NCI-H128 (cell line): ENCODE measurements around the gene SHMT2.

Experiments
- DNase-seq: peaks from one replicate; lab custom pipeline; 2025; ENCODE audit not compliant: unreplicated experiment; lab: John Stamatoyannopoulos, UW

The SHMT2 gene

DNA sequence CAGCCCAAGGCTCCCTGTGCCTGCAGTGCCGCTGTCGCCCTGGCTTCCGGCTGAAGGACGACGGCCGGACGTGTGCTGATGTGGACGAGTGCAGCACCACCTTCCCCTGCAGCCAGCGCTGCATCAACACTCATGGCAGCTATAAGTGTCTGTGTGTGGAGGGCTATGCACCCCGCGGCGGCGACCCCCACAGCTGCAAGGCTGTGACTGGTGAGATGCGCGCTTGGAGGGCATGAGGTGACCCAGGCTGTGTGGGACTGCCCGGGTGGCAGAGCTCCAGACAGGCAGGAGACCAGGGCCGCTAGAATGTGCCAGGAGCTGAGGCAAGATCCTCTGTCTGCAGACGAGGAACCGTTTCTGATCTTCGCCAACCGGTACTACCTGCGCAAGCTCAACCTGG is 32.6 kb upstream of the SHMT2 start:
- DNase-seq, result no peak

DNA sequence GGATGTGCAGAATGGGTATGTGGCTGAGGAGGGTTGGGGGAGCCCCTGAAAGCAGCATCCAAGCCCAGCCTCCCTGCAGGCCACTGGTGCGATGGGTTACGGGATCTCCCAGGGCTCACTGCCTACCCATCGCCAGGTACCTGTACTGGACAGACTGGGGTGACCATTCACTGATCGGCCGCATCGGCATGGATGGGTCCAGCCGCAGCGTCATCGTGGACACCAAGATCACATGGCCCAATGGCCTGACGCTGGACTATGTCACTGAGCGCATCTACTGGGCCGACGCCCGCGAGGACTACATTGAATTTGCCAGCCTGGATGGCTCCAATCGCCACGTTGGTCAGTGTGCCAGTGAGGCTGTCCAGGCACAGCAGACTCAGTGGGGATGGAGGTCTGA is 31.2 kb upstream of the SHMT2 start:
- DNase-seq, result no peak

DNA sequence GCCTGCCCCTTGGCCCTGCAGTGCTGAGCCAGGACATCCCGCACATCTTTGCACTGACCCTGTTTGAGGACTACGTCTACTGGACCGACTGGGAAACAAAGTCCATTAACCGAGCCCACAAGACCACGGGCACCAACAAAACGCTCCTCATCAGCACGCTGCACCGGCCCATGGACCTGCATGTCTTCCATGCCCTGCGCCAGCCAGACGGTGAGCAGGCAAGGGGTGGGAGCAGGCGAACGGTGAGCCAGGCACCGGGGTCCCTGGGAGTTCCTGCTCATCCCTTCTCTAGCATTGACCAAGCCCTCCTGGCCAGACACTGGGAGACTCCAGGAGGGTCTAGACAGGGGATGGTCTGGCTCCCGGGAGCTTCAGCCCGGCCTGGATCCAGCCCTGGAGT is 30.3 kb upstream of the SHMT2 start:
- no peak for DNase-seq

DNA sequence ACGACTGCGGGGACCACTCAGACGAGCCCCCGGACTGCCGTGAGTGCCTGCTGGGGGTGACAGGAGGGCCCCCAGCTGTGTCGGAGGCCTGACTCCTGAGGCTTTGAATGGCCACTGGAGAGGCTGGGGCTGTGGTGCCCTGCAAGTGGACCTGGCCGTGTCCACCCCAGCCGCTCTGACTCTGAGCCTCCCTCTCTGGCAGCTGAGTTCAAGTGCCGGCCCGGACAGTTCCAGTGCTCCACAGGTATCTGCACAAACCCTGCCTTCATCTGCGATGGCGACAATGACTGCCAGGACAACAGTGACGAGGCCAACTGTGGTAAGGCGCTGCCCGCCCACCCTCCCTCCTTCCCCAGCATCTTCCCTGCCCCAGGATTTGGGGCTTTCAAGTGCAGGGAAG is 29.0 kb upstream of the SHMT2 start:
- DNase-seq, result no peak

DNA sequence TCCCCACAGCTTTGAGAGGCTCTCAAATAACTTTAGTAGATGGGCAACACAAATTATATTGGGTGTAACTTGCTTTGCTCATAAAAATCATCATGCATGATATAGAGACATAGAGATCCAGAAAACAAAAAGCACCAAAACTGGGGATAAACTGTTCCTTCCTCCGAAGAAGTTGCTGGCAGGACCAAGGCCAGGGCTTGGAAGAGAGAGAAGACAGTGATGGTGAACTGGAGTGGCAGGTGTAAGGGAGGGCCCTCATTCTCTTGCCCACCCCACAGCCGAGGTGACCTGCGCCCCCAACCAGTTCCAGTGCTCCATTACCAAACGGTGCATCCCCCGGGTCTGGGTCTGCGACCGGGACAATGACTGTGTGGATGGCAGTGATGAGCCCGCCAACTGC is 28.3 kb upstream of the SHMT2 start:
- no peak for DNase-seq

DNA sequence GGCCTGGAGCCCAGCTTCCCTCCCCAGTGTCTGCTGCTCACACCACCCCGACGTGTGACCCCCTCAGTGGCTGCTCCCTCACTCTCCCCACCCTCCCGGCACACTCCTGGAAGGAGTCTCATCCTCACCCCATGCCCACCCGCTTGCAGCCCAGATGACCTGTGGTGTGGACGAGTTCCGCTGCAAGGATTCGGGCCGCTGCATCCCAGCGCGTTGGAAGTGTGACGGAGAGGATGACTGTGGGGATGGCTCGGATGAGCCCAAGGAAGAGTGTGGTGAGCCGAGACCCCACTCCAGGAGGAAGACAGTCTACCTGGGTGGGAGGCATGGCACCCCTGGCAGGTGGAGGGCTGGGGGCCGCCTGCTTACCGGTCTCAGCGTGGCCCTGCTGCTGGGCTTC is 27.9 kb upstream of the SHMT2 start:
- no peak for DNase-seq

DNA sequence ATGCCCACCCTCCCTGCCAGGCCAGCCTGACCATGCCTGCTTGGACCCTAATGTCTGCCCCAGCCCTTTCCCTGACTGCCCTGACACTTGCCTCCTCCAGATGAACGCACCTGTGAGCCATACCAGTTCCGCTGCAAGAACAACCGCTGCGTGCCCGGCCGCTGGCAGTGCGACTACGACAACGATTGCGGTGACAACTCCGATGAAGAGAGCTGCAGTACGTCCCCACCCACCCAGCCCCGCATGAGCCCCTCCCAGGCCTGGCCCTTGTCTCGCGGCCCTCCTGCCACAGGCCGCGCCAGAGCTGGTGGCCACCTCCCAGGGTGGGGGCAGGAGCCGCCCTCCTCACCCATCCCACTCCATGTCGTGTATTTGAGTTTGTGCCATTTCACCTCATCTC is 27.2 kb upstream of the SHMT2 start:
- DNase-seq, result no peak

DNA sequence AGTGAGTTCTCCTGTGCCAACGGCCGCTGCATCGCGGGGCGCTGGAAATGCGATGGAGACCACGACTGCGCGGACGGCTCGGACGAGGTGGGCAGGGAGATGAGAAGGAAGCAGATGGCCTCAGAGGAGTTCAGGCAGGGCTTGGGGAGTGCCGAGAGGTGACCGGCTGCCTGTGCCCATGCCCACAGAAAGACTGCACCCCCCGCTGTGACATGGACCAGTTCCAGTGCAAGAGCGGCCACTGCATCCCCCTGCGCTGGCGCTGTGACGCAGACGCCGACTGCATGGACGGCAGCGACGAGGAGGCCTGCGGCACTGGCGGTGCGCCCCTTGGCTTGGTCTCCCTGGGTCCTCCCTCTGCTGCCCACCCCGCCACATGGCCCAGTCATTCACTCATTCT is 26.3 kb upstream of the SHMT2 start:
- no peak for DNase-seq

DNA sequence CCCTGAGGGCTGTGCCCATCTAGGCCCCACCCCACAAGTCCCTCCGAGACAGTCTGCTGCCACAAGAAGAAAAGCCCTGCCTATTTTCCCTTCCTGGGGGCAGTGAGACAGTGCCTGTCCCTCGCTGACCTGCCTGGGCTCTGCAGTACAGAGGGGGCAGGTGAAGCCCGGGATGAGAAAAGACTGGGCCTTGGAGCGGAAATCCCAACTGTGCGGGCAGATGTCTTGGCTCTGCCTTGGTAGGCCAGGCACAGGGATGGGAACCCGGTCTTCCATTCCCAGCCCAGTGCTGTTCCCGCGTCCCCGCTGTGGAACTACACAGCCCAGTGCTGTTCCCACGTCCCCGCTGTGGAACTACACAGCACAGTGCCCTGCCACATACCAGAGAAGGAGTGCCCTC is 25.7 kb upstream of the SHMT2 start:
- DNase-seq, result no peak

DNA sequence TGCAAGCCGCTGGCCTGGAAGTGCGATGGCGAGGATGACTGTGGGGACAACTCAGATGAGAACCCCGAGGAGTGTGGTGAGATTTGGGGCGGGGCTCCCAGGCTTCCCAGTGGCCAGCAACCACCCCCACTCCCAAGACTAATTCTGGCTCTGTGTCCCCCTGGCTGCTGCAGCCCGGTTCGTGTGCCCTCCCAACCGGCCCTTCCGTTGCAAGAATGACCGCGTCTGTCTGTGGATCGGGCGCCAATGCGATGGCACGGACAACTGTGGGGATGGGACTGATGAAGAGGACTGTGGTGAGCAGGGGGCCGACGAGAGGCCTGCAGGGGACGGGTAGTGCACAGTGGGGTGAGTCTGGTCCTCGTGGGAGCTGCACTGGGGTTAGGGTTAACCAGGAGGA is 25.1 kb upstream of the SHMT2 start:
- DNase-seq, result no peak

DNA sequence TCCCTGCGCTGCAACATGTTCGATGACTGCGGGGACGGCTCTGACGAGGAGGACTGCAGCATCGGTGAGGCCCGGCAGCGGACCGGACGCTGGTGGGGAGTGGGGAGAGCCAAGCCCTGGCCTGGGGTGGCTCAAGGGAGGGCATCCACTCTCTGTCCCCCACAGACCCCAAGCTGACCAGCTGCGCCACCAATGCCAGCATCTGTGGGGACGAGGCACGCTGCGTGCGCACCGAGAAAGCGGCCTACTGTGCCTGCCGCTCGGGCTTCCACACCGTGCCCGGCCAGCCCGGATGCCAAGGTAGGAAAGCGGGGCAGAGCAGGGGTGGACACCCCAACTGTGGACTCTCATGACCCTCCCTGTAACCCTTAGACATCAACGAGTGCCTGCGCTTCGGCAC is 24.3 kb upstream of the SHMT2 start:
- DNase-seq, result no peak

DNA sequence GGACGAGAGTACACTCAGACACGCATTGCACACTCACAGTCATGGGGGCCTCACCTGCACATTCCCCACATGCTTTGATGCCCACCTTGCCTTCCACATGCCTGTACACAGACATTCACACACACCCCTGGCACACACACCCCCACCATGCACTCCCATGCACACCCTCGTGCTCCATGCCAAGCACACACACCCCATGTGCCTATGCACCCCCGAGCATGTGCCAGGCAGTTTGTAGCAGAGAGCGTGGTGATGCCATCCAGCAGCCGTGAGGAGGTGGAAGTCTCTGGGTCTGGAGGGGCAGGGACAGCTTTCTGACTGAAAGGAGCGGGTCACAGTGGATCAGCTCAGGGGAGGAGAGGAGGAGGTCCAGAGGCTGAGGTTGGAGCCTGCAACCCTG is 23.6 kb upstream of the SHMT2 start:
- DNase-seq, result no peak

DNA sequence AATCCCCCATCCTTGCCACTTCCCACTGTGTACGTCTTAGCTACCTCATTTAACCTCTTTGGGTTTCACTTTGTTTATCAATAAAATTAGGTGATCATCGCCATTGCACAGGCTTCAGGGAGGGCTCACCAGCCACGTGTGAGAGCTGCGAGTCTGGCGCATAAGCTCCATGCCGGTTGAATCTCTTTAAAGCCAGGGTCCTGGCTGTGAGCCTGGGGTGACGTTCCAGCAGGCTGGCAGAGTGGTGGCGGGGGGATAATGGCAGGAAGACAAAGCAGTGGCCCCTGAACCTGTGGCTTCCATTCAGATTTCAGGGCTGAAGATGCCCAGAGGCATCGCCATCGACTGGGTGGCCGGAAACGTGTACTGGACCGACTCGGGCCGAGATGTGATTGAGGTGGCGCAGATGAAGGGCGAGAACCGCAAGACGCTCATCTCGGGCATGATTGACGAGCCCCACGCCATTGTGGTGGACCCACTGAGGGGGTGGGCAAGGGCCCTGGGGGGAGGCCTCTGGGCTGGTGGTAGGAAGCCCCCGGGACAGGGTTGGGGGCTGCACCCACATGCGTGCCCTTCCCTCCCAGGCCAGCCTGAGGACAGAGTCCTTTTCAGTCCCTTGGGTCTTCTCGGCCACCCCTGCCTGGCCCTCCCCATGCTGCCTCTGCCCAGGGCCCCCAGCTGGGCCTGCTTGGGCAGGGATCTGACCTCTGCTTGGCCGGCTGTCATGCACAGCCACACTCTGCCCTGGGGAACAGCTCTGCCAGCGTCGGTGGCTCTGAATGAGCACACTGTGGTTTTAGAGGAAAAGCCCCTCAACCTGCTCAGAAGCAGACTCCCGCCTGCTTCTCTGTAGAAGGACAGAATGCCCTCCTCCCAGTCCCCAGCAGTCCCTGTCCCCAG is 21.5 kb upstream of the SHMT2 start:
- no peak for DNase-seq

DNA sequence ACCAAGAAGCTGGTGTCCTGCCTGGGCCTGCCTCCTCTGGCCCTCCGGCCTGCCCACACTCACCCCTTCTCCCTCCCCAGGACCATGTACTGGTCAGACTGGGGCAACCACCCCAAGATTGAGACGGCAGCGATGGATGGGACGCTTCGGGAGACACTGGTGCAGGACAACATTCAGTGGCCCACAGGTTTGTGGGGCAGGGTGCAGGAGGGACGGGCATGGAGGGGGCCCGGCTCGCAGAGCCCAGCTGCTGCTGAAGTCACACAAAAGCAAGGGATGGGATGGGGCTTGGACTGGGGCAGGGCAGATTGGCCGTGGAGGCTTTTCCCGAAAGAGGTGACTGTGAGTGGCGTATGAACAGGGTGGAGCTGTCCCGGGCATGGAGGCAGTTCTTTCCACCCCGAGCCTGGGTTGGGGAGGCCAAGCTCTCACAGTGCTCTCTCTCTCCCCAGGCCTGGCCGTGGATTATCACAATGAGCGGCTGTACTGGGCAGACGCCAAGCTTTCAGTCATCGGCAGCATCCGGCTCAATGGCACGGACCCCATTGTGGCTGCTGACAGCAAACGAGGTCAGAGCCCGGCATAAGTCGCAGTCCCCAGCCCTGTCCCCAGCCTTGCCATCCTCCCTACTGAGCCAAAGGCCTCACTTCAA is 20.8 kb upstream of the SHMT2 start:
- no peak for DNase-seq

DNA sequence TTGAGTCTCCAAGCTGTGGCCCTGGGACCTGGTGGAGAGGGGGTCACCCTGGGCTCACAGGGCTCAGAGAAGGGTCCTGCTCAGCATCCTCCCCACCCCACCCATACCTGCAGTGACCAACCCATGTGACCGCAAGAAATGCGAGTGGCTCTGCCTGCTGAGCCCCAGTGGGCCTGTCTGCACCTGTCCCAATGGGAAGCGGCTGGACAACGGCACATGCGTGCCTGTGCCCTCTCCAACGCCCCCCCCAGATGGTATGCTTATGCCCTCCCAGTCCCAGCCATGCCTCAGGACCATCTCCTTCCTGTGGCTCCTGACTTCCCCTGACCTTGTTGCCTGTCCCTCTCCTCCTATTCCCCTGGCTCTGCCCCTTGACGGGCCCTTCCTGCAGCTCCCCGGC is 19.6 kb upstream of the SHMT2 start:
- DNase-seq, result no peak

DNA sequence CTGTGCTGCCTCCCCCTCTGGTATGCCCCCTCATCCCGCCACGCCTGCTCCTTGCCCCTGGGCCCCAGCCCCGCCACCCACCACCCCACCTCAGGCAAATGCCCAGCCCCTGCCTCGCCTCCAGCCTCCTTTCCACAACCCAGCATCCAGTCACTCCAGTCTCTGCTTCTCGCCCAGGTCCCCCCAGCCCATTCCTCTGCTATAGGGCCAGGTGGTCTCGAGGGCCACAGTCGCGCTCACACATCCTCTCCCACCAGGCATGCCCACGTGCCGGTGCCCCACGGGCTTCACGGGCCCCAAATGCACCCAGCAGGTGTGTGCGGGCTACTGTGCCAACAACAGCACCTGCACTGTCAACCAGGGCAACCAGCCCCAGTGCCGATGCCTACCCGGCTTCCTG is 19.1 kb upstream of the SHMT2 start:
- DNase-seq, result no peak

DNA sequence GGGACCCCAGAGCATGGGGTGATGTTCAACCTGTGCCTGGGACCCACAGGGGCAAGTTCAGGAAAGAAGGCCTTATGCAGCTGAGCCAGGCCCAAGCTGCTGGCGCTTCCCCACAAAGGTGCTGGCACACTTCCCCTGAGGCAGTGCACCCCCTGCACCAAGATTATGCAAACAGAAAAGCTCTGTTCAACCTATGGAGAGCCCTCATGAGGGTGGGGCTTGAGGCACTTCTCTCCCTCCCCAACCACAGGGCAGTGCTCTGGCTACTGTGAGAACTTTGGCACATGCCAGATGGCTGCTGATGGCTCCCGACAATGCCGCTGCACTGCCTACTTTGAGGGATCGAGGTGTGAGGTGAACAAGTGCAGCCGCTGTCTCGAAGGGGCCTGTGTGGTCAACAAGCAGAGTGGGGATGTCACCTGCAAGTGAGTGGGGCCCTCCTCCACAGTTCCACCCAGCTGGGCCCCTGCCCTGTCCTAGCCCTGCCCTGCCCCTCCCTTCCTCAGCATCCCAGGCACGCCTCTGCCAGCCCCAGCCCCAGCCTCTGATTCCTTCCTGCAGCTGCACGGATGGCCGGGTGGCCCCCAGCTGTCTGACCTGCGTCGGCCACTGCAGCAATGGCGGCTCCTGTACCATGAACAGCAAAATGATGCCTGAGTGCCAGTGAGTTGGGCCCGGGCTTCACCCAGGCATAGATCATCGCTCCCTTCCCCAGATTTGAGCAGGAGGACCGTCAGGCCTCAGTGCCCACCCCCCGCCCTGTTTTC is 18.4 kb upstream of the SHMT2 start:
- no peak for DNase-seq

DNA sequence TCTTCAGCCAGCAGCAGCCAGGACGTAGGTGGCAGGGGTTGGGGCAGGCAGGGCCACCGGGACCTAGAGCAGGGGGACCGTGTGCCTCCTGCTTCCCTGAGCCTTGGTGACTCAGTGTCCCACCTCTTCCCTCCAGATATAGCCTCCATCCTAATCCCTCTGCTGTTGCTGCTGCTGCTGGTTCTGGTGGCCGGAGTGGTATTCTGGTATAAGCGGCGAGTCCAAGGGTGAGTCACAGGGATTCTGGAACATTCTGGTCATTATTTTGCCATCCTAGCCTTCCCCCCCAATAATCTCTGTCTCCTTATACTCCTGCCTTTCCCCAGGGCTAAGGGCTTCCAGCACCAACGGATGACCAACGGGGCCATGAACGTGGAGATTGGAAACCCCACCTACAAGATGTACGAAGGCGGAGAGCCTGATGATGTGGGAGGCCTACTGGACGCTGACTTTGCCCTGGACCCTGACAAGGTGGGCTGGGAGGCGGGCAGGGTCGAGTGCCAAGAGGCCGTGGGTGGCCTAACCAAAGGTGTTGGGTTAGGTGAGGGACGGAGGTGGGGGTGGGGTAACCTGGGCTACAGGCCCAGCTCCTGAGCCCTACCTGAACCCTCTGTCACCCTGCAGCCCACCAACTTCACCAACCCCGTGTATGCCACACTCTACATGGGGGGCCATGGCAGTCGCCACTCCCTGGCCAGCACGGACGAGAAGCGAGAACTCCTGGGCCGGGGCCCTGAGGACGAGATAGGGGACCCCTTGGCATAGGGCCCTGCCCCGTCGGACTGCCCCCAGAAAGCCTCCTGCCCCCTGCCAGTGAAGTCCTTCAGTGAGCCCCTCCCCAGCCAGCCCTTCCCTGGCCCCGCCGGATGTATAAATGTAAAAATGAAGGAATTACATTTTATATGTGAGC is 17.5 kb upstream of the SHMT2 start:
- no peak for DNase-seq

DNA sequence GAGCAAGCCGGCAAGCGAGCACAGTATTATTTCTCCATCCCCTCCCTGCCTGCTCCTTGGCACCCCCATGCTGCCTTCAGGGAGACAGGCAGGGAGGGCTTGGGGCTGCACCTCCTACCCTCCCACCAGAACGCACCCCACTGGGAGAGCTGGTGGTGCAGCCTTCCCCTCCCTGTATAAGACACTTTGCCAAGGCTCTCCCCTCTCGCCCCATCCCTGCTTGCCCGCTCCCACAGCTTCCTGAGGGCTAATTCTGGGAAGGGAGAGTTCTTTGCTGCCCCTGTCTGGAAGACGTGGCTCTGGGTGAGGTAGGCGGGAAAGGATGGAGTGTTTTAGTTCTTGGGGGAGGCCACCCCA is 16.8 kb upstream of the SHMT2 start:
- no peak for DNase-seq

DNA sequence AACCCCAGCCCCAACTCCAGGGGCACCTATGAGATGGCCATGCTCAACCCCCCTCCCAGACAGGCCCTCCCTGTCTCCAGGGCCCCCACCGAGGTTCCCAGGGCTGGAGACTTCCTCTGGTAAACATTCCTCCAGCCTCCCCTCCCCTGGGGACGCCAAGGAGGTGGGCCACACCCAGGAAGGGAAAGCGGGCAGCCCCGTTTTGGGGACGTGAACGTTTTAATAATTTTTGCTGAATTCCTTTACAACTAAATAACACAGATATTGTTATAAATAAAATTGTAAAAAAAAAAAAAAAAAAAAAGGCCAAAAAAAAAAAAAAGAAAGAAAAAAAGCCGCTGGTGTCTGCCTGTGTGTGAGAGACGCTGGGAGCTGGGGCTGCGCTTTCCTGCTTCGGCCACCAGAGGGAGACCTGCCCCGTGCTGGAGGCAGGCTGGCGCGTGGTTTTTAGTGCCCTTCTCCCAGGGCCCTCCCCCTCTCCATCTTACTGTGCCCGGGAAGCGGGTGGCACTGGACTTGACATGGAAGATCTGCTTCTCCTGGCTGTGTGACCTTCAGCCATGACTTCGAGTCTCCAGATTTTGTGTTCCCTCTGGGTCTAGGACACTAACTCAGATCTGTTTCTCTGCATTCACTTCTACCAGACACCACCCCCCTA is 16.3 kb upstream of the SHMT2 start:
- peak; percentile 68 for DNase-seq
